ENCODE results near the gene SMCO2. TPM values are rescaled to one million over a fixed set of nuclear protein-coding genes. Genes with fewer than 3 reads are reported as not detected.

The SMCO2 gene
- total RNA-seq, 2 donors from 2014 or later = 0.31 to 1.0 TPM

DNA sequence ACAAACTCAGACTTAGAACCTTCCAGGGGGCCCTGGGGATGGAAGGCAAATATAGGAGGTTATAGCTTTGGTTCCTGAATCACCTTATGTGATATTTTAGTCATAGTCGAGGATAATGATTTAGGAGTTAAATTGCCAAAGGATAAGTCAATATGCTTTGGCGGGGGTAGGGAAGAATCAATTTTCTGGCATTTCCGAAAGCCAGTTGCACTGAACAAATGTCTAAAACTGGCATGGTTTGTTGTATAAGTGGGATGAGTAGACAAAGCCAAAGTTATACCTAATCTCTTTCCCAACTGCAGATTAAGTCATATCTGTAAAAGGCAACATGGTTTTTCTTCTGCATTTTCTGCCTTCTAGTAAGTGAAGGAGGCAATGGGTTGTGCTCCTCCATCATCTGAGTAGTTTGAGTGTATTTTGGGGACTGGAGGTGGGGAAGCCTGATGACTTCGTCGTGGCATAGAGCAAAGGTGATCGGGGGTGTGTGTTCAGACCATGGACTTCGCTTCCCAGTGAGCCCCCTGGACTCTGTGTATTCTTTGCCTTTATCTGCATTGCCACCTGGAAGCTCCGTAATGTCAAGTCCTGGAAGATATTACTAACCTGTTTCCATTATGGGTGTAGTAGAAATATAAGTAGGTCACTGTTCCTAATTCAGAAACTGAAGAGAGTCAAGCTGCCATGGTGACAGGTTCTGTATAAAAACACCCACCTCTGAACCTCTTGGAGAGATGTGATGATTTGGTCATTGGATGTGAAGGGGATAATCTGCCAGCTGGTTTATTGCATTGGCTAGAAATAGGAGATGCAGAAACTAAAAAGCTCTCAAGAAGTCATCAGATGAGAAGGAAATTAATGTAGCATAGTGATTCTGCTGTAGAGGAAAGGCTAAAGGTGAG lies 102.0 kb downstream of the SMCO2 start:
- Mint-ChIP-seq H3K9me3 (peaks cover 6% of the 10 kb centered on the region), H3K27ac (no peak overlapping the region), H3K4me3 (no peak overlapping the region), H3K36me3 (ENCODE audit: low read depth) (peaks cover 18% of the 10 kb centered on the region), H3K27me3 (ENCODE audit: insufficient read depth) (no peaks in the 10 kb centered on the region), H3K4me1 (peaks cover 48% of the 10 kb centered on the region)
- Histone ChIP-seq H3K27me3 (ENCODE audit: control insufficient read depth, insufficient read depth, low read length, poor library complexity, severe bottlenecking) (no peaks in the 10 kb centered on the region), H3K9ac (ENCODE audit: extremely low read depth, low read length, poor library complexity, severe bottlenecking) (no peak overlapping the region), H3K4me3 (ENCODE audit: low read length) (no peak overlapping the region), H3K27ac (ENCODE audit: low read depth, low read length) (no peak overlapping the region), H3K4me1 (ENCODE audit: control insufficient read depth, insufficient read depth, low read length) (peaks cover 5% of the 10 kb centered on the region), H3K36me3 (ENCODE audit: control insufficient read depth, insufficient read depth, low read length) (no peaks in the 10 kb centered on the region), H3K9me3 (ENCODE audit: control insufficient read depth, low read length) (no peaks in the 10 kb centered on the region)
- TF ChIP-seq, protein P1, sequence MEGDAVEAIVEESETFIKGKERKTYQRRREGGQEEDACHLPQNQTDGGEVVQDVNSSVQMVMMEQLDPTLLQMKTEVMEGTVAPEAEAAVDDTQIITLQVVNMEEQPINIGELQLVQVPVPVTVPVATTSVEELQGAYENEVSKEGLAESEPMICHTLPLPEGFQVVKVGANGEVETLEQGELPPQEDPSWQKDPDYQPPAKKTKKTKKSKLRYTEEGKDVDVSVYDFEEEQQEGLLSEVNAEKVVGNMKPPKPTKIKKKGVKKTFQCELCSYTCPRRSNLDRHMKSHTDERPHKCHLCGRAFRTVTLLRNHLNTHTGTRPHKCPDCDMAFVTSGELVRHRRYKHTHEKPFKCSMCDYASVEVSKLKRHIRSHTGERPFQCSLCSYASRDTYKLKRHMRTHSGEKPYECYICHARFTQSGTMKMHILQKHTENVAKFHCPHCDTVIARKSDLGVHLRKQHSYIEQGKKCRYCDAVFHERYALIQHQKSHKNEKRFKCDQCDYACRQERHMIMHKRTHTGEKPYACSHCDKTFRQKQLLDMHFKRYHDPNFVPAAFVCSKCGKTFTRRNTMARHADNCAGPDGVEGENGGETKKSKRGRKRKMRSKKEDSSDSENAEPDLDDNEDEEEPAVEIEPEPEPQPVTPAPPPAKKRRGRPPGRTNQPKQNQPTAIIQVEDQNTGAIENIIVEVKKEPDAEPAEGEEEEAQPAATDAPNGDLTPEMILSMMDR (conservative IDR thresholded peaks at IDR 0.05) = no peak
- 96% methylated on average over 3 to 8 of the region's 8 CpGs for WGBS, 2 experiments (ENCODE audit: insufficient coverage in 1 of 2, insufficient read length in 1 of 2)
- DNase-seq = no peak

DNA sequence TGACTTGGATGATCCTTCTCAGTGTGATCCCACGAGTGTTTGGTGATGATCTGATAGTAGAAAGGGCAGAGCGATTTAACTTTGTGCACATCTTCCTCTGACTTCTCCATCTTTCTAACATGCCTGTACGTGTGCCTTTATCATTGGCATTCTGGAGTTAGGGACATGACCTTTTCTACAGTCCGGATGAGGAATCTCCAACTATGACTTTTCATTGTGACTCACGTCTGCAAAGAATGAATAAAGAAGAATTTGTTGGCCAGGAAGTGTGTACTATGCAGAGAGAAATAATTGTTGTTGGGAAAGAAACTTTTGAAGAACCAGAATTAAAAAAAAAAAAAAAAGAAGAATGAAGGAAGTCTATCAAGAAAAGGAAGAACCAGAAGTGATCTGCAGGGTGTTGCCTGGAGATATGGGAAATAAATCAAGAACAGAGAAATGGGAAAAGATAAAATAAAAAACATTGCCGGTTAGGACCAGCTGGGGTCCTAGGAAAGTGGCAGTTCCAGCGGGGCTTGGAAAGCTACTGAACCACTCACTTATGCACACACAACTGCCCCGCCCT lies 102.8 kb downstream of the SMCO2 start:
- Histone ChIP-seq H3K4me1 (ENCODE audit: control insufficient read depth, insufficient read depth, low read length) (peaks cover 10% of the 10 kb centered on the region), H3K4me3 (ENCODE audit: low read length) (no peak overlapping the region), H3K36me3 (ENCODE audit: control insufficient read depth, insufficient read depth, low read length) (no peaks in the 10 kb centered on the region), H3K9ac (ENCODE audit: extremely low read depth, low read length, poor library complexity, severe bottlenecking) (no peak overlapping the region), H3K27me3 (ENCODE audit: control insufficient read depth, insufficient read depth, low read length, poor library complexity, severe bottlenecking) (no peaks in the 10 kb centered on the region), H3K27ac (ENCODE audit: low read depth, low read length) (no peak overlapping the region), H3K9me3 (ENCODE audit: control insufficient read depth, low read length) (no peaks in the 10 kb centered on the region)
- no peak for DNase-seq
- H3K27ac Mint-ChIP-seq = no peak overlapping the region
- TF ChIP-seq, protein P1 (conservative IDR thresholded peaks at IDR 0.05) = no peak
- peaks cover 14% of the 10 kb centered on the region for H3K36me3 Mint-ChIP-seq (ENCODE audit: low read depth)
- no peaks in the 10 kb centered on the region for H3K27me3 Mint-ChIP-seq (ENCODE audit: insufficient read depth)
- peaks cover 55% of the 10 kb centered on the region for H3K4me1 Mint-ChIP-seq
- 82 to 93% methylated on average over 5 to 8 of the region's 8 CpGs for WGBS, 2 experiments (ENCODE audit: insufficient coverage in 1 of 2, insufficient read length in 1 of 2)
- H3K9me3 Mint-ChIP-seq = peaks cover 3% of the 10 kb centered on the region
- no peak overlapping the region for H3K4me3 Mint-ChIP-seq

DNA sequence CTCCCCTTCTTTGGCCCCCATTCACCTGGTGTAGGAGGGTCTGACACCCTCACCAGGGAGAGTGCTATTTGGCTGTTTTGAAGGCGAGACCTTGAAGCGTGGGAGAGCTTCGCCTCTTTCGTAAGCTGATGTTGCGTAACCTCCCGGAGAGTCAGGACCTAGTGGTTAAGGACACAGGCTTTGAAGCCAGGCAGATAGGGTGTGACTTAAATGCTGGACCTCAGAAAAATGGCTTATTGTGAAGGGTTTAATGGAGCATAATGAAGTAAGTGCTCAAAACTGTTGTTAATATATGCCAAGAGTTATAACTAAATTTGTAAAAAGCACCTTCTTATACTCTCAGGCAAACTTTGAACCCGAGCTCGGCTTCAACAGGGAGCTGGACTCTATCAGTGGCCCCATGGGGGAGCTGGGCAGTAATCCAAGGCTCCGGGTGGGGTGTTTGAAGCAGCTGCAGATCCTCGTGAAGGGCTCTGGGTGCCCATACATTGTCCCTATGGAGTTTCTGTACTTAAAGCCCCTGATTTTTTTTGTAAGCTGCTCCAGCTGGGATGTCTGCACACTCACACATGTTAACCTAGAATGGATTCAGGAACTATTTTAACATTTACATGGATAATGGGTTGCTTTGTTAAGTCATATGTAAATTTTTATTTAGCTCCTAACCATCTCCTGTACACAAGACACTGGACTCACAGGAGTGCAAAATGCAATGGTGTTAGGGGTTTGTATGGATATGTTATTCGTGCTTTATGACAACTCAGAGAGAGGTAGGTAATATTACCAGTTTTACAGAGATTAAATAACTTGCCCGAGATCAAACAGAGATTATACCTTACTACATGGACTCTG lies 103.5 kb downstream of the SMCO2 start:
- Mint-ChIP-seq H3K27ac (no peak overlapping the region), H3K36me3 (ENCODE audit: low read depth) (peaks cover 8% of the 10 kb centered on the region), H3K27me3 (ENCODE audit: insufficient read depth) (no peaks in the 10 kb centered on the region), H3K9me3 (no peaks in the 10 kb centered on the region), H3K4me3 (no peak overlapping the region), H3K4me1 (peaks cover 63% of the 10 kb centered on the region)
- H3K27ac ChIP-seq (ENCODE audit: low read depth, low read length) = no peak overlapping the region
- no peak overlapping the region for H3K9ac ChIP-seq (ENCODE audit: extremely low read depth, low read length, poor library complexity, severe bottlenecking)
- peak; percentile 91 for DNase-seq
- WGBS, 2 experiments (ENCODE audit: insufficient coverage in 1 of 2, insufficient read length in 1 of 2) = 75 to 81% methylated on average over 7 to 12 of the region's 12 CpGs
- H3K27me3 ChIP-seq (ENCODE audit: control insufficient read depth, insufficient read depth, low read length, poor library complexity, severe bottlenecking) = no peaks in the 10 kb centered on the region
- no peaks in the 10 kb centered on the region for H3K9me3 ChIP-seq (ENCODE audit: control insufficient read depth, low read length)
- no peak overlapping the region for H3K4me3 ChIP-seq (ENCODE audit: low read length)
- H3K36me3 ChIP-seq (ENCODE audit: control insufficient read depth, insufficient read depth, low read length) = no peaks in the 10 kb centered on the region
- peaks cover 14% of the 10 kb centered on the region for H3K4me1 ChIP-seq (ENCODE audit: control insufficient read depth, insufficient read depth, low read length)
- TF ChIP-seq, protein P1 (conservative IDR thresholded peaks at IDR 0.05) = no peak

Measured in endodermal cell (in vitro differentiated cells).